HG02798 (cell line): ENCODE data around the gene PTAR1.
"Not testable (repeated sequence)": the region's sequence is repeated elsewhere in the genome, so short reads cannot be mapped to it uniquely, and the experiment has no call there.

Source experiments
- ATAC-seq: cut with Tn5 transposase; IDR thresholded peaks from one replicate; pipeline ENCODE4 v1.9.1; 2021; ENCODE audit warnings: mild to moderate bottlenecking; ENCODE audit not compliant: unreplicated experiment, poor library complexity

The PTAR1 gene, protein sequence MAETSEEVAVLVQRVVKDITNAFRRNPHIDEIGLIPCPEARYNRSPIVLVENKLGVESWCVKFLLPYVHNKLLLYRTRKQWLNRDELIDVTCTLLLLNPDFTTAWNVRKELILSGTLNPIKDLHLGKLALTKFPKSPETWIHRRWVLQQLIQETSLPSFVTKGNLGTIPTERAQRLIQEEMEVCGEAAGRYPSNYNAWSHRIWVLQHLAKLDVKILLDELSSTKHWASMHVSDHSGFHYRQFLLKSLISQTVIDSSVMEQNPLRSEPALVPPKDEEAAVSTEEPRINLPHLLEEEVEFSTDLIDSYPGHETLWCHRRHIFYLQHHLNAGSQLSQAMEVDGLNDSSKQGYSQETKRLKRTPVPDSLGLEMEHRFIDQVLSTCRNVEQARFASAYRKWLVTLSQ

DNA sequence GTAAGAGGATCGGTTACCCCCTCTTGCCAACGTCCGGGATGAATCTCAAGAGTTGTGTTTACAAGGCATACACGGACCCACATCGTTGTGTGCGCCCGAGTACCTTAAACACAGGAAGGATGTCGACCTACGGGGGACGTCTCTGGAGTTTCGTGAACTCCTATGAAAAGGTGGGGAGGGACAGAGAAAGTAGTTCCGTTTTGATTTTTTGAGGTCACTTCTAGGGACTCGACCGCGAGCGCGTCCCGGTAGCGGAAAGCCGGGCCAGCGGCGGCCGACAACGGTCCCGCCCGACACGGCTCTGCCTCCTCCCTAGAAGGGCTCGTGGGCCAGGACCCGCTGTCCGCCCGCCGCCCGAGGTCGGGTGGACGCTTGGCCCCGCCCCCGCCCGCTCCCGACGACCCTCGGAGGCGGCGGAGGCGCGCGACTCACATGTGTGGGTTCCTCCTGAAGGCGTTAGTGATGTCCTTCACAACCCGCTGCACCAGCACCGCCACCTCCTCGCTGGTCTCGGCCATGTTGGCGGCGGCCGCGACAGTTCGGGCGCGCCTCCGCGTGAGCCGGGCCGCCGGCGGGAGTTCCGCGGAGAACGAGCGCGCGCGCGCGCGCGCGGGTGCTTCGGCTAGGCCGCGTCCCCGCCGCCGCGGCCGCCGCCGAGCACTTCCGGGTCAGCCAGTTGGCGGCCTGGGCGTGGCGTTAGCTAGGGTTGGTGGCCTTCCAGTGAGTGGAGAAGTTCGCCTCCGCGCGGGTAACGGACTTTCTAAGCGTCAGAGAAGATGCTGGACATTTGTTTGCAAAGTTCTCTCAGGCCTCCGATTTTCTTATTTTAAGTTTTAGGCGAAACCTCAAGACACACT is at the start of gene PTAR1:
Gene PTAR1 (minus strand): TSS at position 591 of the 857 bp plus-strand sequence. CDS start 73 bp downstream, at position 518.
- ATAC-seq: peak; percentile 92

DNA sequence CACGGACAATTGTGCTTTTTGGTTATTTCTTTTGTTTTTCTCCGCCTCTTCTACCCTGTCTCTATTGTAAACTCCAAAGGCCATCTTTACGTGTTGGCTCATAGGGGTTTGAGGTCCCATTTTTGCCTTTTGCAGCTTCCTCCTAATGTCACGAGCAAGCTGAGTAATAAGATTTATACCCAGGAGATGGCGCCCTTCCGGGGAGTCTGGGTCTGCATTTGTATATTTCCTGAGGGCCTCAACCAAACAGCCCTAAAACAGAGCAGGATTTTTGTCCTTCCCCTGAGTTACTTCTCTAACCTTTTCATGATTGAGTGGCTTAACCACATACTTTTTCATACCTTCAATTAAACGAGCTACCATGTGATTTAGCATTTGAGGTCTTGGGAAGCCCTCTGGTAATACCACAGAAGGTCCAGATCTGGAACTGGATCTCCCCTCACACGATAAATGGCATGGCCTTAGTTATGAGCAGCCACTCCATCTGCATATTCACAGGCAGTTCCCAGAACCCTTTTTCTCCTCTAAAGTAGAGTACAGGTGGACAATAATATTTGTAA is 49.6 kb upstream of the PTAR1 start:
- ATAC-seq: no peak

DNA sequence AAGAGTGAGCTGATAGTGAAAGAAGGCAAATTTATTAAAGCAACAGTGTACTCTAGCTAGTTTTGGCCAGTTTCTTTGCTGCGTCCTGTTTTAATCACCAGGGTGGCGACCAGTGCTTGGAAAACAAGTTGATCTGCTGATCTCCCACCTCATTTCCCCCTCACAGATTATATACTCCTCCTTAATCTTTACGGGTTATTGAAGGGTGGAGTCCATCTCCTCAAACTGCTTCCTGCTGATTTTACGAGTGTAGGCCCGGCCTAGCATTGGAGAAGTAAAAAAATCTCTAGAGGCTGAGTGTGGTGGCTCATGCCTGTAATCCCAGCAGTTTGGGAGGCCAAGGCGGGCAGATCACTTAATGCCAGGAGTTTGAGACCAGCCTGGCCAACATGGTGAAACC is 46.8 kb upstream of the PTAR1 start:
- ATAC-seq: no peak

DNA sequence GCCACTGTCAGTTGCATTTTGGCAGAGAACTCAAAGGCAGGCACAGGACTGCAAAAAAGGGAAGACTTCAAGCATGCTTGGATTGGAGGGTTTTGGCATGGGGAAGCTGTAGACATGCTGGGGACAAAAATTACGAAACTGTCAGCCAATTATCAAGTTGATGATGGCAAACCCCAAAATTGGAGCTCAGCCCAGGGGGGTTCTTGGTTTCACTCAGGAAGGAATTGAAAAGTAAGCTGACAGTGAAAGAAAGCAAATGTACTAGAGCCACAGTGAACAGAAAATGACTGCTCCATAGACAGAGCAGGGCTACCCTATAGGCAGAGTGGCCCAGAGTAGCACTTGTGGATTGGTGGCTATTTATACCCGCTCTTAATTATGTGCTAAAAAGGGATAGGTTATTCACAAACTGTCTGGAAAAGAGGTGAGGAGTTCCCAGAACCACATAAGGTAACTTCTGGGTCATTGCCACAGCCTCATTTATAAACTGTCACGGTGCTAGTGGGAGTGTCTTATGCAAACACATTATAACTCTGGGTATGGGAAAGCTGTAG is 46.2 kb upstream of the PTAR1 start:
- ATAC-seq: no peak

DNA sequence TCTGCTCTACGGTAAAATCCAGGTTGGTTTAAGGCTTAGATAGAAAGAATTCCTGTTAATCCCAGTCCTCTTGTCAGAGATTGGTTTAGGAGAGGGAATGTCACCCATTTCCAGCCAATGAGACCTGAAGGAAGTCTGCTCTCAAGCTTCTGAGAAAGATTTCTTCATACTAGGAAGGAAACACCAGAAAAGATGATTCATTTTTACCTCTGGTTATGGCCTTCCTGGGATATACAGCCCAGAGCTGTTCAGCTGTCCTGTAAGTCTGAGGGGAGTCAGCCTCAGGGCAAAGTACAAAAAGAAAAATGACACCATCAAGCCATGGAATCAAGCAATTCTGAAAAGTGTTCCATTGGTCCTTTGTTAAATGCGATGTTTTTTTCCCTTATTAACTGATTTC is 42.2 kb upstream of the PTAR1 start:
- ATAC-seq: no peak

DNA sequence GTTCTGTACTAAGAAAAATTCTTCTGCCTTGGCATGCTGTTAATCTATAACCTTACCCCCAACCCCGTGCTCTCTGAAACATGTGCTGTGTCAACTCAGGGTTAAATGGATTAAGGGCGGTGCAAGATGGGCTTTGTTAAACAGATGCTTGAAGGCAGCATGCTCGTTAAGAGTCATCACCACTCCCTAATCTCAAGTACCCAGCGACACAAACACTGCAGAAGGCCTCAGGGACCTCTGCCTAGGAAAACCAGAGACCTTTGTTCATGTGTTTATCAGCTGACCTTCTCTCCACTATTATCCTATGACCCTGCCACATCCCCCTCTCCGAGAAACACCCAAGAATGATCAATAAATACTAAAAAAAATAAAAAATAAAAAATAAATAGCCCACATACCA is 40.2 kb upstream of the PTAR1 start:
- not testable (repeated sequence) for ATAC-seq

DNA sequence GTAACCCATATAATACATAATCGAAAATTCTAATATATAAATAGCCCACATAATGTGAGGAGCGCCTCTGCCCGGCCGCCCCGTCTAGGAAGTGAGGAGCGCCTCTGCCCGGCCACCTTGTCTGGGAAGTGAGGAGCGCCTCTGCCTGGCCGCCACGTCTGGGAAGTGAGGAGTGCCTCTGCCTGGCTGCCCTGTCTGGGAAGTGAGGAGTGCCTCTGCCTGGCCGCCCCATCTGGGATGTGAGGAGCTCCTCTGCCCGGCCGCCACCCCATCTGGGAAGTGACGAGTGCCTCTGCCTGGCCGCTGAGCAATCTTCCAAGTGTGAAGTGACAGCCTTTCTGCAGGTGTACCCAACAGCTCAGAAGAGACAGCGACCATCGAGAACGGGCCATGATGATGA is 39.7 kb upstream of the PTAR1 start:
- ATAC-seq: not testable (repeated sequence)

DNA sequence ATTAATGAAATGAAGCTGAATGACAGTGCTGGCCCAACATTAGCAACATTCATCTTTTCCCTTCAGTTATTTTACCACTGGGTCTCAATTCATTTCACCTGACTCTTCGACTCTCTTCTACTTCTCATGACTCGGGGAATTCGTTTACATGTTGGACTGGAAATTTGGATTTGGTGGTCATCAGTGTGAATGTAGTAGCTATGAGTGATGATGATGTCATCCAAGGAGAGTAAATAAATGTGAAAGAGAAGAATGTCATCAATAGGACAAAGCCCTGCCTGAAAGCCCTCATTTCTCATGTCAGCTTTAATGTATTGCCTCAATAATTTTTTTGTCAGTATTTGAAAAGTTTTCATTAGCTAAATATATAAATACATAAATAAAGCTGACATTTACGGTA is 38.9 kb upstream of the PTAR1 start:
- ATAC-seq: no peak

DNA sequence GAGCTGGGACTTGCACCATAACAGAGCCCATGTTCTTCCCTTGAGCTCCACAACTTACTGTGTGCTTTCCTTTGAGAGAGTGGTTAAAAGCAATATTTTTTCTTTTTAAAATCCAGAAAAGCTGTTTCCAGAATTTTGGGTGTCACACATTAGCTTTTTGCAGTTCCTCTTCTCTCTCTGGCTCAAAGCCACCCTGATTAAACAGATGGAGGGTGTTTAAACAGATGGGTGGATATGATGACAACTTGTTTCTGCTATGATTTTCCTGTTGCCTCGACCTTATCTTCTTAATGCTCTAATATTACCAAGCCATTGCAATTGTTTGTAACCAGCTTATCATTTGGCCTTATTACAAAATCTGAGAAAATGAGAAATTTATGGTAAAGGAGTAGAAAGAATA is 37.9 kb upstream of the PTAR1 start:
- no peak for ATAC-seq

DNA sequence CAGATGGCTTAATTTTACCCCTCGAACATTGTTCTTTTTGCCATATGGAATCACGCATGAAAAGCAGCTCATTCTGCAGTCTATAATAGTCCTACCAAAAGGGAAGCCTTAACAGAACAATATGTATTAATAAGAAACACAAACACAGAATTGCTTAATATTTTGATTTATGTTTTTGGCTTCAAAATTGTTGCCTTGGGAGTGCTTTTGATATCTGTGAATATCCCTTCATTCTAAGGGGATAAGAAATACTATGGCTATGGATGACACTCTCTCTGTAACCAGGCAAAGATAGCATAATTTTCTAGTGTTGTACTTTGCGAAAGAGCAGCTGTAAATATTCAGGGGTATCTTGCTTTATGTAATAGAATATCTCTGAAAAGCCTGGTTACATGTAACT is 34.5 kb upstream of the PTAR1 start:
- no peak for ATAC-seq

DNA sequence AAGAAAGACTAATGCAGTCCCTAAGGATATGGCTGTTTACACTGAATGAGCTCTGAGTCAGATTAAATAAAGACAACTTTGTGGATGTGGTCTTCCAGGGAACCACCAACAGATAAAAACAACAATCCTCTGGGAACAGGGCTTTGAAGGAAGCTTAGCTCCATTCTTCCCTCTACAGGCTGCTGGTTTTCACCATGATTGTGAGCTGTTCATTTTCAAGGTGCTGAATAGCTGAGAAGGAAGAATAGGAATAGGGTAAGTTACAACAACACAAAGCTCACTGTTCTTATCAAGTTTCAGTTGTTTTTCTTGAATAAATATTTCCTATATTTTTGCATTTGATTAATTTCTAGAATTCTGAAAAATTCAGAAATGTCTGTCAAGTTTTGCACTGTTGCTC is 25.9 kb upstream of the PTAR1 start:
- ATAC-seq: no peak

DNA sequence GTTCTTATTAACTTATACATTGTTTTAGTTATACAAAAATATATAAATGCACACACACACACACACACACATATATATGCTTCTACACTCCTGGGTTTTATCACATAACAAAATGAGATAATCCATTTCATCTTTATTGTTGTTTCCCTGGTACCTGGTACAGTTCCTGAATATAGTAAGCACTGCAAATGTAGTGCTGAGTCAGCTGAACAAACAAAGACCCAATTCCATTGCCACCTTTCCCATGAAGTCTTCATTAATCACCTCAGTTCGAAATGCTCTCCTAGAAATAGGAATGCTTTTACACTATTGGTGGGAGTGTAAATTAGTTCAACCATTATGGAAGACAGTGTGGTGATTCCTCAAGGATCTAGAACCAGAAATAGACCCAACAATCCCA is 13.4 kb upstream of the PTAR1 start:
- no peak for ATAC-seq

DNA sequence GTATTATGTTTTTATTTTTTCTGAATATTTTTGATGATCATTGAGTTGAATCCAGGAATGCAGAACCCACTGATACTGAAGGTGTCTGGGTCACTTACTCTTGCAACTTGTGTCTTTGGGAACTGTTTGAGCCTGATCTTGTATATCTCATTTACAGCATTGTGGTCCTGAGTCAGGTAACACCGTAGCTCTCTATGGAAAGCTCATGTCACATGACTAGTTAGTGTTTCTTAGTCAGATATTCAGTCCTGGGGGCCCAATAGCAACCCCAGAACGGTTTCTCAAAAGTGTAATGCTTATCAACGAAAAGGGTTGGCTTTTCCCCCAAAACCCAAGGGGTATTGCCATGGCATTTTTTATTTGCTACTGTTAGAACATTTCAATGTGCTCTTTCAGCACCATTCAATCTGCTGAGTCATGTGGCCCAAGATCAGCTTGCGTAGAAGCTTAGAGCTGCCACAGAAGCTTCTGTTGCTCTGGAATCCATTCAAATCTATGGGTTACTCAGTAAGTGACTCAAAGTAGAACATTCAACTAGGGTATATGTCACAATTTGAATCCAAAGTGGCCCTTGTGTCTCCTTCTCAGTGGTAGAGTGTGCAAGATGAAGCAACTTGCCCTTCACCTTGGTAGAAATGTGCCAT is 12.1 kb upstream of the PTAR1 start:
- no peak for ATAC-seq

DNA sequence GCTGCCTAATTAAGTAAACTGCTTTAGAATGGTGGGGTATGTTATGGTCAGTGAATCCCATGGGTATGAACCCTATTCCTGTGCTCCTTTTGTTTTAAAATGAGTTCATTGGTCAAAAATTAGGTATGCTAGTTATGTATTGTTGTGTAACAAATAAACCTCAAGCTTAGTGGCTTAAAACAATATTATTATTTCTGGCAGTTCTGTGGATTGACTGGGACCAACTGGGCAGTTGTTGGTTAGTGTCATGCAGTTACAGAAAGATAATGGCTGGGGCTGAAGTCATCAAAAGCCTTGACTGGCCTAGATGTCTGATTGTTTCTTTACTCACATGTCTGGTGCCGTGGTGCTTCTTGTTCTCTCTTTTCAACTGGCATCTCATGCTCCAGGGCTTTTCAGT is 8.9 kb upstream of the PTAR1 start:
- ATAC-seq: no peak

DNA sequence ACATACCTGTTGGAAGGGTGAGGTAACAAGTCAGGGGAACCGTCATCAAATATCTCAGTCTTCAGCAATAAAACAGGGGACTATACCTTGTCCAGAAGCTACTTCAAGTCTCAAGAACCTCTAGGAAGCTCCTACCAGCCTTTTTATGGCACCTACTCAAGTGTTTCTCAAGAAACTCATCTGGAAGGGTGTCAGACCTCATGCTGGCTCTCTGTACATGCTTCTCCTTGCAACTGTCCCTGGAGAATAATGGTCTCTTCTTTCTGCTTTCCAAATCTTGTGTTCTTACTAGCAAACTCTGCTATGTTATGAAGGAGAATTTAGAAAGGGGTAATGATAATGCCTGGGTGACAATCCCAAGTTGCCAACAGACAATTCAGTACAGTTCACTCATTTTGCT is 8.3 kb upstream of the PTAR1 start:
- no peak for ATAC-seq

DNA sequence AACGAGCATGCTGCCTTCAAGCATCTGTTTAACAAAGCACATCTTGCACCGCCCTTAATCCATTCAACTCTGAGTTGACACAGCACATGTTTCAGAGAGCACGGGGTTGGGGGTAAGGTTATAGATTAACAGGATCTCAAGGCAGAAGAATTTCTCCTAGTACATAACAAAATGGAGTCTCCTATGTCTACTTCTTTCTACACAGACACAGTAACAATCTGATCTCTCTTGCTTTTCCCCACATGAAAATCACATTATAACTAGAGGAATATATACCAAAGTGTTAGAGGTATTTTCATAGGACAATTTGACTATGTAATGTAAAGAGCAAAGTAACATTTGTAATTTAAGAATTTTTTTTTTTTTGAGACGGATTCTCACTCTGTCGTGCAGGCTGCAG is 4.1 kb upstream of the PTAR1 start:
- ATAC-seq: not testable (repeated sequence)

DNA sequence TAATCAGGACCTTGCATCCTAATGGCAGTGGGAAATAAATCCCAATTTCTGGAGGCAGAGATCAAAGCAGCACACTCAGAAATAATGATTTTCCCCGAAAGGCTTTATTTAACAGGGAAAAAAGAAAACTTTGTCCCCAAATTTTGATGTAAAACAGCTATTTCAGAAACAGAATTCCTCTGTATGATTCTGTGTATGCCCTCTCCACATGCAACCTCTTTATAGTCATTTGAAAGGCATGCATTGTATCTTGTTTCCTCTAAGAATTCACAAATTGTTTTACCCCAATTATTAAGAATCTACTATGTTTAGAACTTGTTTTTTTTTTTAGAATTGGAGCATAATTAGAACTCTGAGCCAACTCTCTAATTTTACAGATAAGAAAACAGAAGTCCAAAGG is 2.7 kb upstream of the PTAR1 start:
- no peak for ATAC-seq

DNA sequence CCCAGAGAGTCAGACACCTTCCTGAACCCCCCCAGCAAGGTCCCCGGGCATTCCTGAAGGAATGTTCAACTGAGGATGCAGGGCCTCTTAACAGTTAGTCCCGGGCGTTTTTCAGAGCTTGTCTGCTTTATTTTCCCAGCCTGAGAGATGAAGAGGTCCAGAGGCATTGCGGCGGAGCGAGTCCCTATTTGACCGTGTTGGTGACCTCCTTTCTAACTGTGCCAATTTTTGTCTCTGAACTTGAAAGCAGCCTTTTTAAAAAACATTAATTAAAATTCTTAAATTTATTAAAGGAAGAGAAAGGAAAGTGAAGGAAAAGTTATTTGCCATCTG is 433 bp upstream of the PTAR1 start:
- no peak for ATAC-seq

DNA sequence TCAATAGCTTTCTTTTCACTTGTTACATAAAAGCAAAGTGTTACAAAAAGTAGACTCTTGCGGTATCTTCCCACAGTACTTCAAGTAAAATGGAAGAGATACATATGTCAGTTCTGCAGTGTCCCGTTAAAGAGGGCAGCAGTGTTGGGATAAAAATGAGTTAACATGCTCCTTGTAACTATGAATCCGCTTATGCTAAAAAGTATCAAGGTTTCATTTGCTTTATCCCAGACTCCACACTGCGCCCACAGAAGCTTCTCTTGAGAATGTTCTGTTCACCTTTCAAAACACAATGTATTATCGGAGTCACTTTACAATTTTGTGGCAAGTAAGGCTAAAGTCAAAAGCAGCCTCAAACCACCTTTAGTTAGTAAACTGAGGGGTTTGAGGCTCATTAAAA is 790 bp downstream of the PTAR1 start:
- peak; percentile 1 for ATAC-seq

DNA sequence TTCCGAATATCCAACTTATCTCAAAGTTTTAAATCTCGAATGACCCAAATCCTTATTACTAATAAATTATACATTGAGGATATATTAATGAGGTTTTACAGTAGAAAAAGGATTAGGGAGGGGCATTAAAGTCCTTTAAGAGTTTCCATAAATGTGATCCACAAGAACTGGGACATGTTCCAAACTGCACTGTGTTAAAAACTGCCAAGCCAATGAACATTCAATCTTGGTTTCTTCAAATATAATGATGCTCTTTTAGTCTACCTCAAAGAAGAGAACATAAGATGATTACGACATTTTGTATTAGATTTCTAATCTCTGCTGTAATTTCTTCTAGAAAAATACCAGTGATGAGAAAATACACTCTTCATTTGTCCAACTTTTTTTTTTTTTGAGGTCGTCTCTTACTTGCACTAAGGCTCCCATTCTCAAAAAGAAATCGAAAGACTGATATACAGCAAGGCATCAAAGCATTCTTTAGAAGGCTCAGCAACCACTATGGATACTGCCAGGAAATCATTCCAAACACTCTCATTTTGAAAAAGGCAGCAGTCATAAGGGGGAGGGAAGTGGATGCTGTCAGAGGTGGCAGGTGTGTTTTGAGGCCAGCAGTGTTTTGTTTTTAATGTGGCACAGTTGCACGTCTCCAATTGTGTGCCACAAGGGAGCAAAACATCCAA is 1.7 kb downstream of the PTAR1 start:
- ATAC-seq: no peak
